Measurements from ENCODE around the gene CXCL6. TPM values are rescaled to one million over a fixed set of nuclear protein-coding genes. Genes with fewer than 3 reads are reported as not detected.

The CXCL6 gene
- total RNA-seq, 4 donors from 2014 or later: not detected

DNA sequence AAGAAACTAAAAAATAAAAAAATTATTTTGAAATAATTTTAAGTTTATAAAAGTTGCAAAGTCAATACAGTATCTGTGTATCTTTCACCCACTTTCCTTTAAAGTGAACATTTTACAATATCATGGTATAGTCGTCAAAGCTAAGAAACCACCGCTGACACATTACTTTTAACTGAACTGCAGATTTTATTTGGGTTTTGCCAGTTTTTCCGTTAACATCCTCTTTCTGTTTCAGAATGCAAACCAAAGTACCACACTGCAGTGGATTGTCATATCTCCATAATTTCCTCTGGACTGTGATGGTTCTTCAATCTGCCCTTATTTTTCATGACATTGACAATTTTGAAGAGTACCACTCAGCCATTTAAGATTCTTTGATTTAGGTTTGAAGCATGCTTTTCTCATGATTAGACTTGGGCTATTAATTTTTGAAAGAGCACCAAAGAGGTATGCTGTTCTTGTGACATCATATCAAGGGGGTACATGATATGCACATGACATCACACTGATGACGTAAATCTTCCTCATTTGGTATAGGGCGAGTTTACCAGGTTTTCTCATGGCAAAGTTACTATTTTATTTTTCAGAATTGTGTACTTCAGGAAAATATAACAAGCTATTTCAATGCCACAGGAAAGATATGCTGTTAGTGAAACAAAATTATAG is 29.1 kb downstream of the CXCL6 start:
- 91% methylated on average over 5 of the region's 5 CpGs for WGBS
- TF ChIP-seq POLR2AphosphoS5 (IDR thresholded peaks at IDR 0.05): no peak
- TF ChIP-seq POLR2A (IDR thresholded peaks at IDR 0.05): no peak
- no peak for TF ChIP-seq EP300 (IDR thresholded peaks at IDR 0.05)
- no peak for TF ChIP-seq CTCF (IDR thresholded peaks at IDR 0.05)
- Histone ChIP-seq H3K27me3 (peaks cover 21% of the 10 kb centered on the region), H3K27ac (no peak overlapping the region), H3K36me3 (no peaks in the 10 kb centered on the region), H3K9me3 (no peaks in the 10 kb centered on the region), H3K4me3 (no peak overlapping the region), H3K4me1 (peaks cover 20% of the 10 kb centered on the region)
- DNase-seq (ENCODE audit: low spot score in 2 of 2): no peak

DNA sequence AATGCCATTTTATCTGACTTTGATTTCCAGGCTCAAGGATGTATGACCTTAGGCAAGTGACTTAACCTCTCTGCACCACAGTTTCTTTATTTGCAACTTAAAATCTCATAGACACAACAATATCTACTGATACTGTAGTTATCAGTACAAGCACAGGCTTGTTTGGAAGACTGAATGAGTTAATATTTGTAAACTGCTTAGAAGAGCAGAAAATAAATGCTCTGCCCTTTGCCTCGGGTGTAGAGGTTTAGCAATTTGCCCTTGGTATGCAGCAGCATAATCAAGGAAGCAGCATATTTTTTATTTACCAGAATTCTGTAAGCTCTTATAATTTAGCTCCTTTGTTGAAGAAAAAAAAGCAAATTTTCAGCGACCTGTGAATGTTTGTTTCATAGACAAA is 29.8 kb downstream of the CXCL6 start:
- Histone ChIP-seq H3K4me1 (peaks cover 20% of the 10 kb centered on the region), H3K27ac (no peak overlapping the region), H3K27me3 (peaks cover 22% of the 10 kb centered on the region), H3K9me3 (no peaks in the 10 kb centered on the region), H3K4me3 (no peak overlapping the region), H3K36me3 (no peaks in the 10 kb centered on the region)
- DNase-seq (ENCODE audit: low spot score in 2 of 2): no peak
- WGBS: 37% methylated on average over 2 of the region's 2 CpGs
- TF ChIP-seq CTCF (IDR thresholded peaks at IDR 0.05) (no peak), POLR2A (IDR thresholded peaks at IDR 0.05) (no peak), POLR2AphosphoS5 (IDR thresholded peaks at IDR 0.05) (no peak), EP300 (IDR thresholded peaks at IDR 0.05) (no peak)

- no peak for DNase-seq (ENCODE audit: low spot score in 2 of 2)
- peaks cover 20% of the 10 kb centered on the region for H3K4me1 ChIP-seq
- no peak overlapping the region for H3K27ac ChIP-seq
- no peak for TF ChIP-seq POLR2AphosphoS5 (IDR thresholded peaks at IDR 0.05)
- TF ChIP-seq EP300 (IDR thresholded peaks at IDR 0.05): no peak
- TF ChIP-seq CTCF (IDR thresholded peaks at IDR 0.05): no peak
- no peak for TF ChIP-seq POLR2A (IDR thresholded peaks at IDR 0.05)
- 60% methylated on average over 3 of the region's 3 CpGs for whole genome bisulfite sequencing
- peaks cover 22% of the 10 kb centered on the region for H3K27me3 ChIP-seq
- H3K36me3 ChIP-seq: no peaks in the 10 kb centered on the region
- no peak overlapping the region for H3K4me3 ChIP-seq
- H3K9me3 ChIP-seq: no peaks in the 10 kb centered on the region
Measured at GRCh38 chr4:73867783-73868182, 31.3 kb downstream of the CXCL6 start.

- 36% methylated on average over 15 of the region's 16 CpGs for WGBS
- peak overlapping the region; percentile 59 for H3K4me3 ChIP-seq
- H3K27ac ChIP-seq: no peak overlapping the region
- peaks cover 22% of the 10 kb centered on the region for H3K27me3 ChIP-seq
- DNase-seq (ENCODE audit: low spot score in 2 of 2): no peak
- H3K4me1 ChIP-seq: peaks cover 20% of the 10 kb centered on the region
- H3K9me3 ChIP-seq: no peaks in the 10 kb centered on the region
- TF ChIP-seq POLR2AphosphoS5 (IDR thresholded peaks at IDR 0.05): no peak
- no peak for TF ChIP-seq POLR2A (IDR thresholded peaks at IDR 0.05)
- TF ChIP-seq EP300 (IDR thresholded peaks at IDR 0.05): no peak
- no peak for TF ChIP-seq CTCF (IDR thresholded peaks at IDR 0.05)
- H3K36me3 ChIP-seq: no peaks in the 10 kb centered on the region
Measured at GRCh38 chr4:73868206-73869129, 32.0 kb downstream of the CXCL6 start.
